NCI-H128 (cell line): ENCODE results near the gene HCRT.
"Not testable (repeated sequence)": the region's sequence is repeated elsewhere in the genome, so short reads cannot be mapped to it uniquely, and the experiment has no call there.

ENCODE experiments used
- DNase-seq: peaks from one replicate; lab custom pipeline; 2025; ENCODE audit not compliant: unreplicated experiment; lab: John Stamatoyannopoulos, UW

The HCRT gene

GRCh38 chr17:42184713-42185620 lies at the start of gene HCRT:
TSS of gene HCRT (minus strand) at chr17:42185452. CDS start at chr17:42185365, 87 bp downstream.
- no peak for DNase-seq

GRCh38 chr17:42233994-42234393 lies 48.7 kb upstream of the HCRT start:
- no peak for DNase-seq

DNA sequence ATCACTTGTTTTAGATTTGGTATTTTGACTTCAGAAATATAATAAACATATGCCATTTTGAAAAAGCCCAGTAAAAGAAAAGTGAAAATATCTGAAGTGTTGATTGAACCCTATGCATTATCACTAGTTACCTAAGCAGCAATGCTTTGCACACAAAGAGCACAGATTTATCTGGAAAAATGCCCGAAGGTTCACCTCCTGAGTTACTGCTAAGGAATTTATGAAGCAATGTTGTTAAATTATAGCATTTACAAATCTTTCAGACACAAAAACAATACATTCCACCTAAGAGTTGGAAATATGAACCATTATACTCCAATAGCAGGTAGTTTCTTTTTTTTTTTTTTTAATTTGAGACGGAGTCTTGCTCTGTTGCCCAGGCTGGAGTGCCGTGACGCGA lies 47.9 kb upstream of the HCRT start:
- DNase-seq, result no peak

DNA sequence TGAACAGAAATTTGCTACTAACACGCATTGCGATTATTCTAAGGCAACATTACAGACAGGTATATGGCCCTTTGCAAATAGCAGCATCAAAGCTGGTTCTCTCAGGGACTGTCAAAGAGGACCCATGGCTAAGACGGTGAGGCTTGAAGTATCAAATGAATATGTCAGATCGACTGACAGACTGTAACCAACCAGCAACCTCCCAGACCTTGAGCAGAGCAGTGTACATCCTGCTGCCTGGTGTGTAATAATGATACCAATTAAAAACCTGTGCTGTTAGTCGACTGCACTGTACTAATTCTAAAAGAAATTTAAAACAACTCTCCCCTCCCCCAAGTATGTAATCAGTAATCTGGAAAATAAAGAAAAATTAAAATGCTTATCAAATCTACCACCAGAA lies 45.0 kb upstream of the HCRT start:
- DNase-seq, result no peak

DNA sequence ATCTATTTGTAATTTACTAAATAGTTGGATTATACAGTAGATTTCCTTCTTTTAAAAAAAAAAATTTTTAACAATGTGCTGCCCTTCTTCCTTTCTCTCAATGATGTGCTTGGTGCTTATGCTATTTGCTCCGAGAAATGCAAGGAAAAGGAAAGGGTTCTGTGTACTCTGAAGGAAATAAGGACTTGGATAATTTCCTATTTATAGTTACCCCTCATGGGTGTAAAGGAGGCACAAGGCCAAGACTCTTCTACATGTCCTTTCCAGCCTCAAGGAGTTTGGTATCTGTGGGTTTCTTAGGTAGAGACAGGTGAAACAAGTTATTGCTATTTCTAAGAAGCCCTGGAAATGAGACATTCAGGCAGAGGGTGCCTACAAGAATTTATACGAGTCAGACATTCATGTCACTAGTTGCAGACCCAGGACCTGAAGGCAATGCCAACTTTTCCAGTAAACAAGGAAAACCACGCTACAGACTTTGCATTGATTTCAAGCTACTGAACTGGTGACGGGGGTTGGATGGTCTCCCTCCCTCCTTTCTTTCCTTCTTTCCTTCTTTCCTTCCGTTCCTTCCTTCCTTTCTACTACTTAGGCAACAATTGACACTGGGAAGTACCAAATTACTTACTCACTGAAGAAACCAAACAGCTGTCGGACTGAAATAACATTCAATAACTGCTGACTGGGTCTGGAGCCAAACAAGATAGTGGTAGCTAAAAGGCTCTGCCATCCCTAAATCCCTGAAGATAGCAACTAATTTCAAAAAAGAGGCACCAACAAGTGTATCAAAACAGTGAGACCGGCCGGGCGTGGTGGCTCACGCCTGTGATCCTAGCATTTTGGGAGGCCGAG lies 42.8 kb upstream of the HCRT start:
- DNase-seq, result no peak

DNA sequence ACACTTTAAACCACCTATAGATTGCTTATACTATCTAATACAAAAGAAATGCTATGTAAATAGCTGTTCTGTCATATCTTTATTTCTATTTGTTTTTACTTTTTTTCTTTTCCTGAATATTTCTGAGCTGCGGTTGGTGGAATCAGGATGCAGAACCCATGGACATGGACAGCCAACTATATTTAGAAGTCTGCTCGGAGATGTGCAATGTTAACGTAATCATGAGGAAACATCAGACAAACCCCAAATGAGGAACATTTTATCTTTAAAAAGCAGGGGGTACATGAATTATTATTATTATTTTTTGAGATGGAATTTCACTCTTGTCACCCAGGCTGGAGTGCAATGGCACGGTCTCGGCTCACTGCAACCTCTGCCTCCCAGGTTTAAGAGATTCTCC lies 40.4 kb upstream of the HCRT start:
- no peak for DNase-seq

GRCh38 chr17:42224651-42225050 lies 39.4 kb upstream of the HCRT start:
- DNase-seq, result no peak

GRCh38 chr17:42221886-42222745 lies 36.9 kb upstream of the HCRT start:
- DNase-seq, result no peak

DNA sequence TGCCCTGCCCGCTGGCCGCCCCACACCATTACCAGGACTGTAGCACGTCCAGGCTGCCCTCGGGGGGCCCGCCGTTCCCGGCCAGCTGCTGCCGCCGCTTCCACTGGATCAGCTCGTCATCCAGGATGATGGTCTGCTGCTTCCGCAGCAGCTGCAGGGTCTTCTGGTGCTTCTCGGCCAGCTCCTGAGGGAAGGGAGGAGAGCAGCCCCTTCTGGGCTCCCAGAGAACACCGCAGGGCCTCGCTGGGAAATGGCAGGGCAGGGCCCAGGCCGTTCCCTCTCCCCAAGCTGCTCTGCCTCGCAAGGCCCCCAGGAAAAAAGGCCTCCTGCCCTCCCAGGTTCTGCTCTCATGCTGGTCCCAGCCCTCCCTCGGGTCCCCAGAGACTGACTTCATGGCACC lies 34.0 kb upstream of the HCRT start:
- DNase-seq, result not testable (repeated sequence)

- no peak for DNase-seq
Observed at GRCh38 chr17:42214156-42214555, 28.9 kb upstream of the HCRT start.

DNA sequence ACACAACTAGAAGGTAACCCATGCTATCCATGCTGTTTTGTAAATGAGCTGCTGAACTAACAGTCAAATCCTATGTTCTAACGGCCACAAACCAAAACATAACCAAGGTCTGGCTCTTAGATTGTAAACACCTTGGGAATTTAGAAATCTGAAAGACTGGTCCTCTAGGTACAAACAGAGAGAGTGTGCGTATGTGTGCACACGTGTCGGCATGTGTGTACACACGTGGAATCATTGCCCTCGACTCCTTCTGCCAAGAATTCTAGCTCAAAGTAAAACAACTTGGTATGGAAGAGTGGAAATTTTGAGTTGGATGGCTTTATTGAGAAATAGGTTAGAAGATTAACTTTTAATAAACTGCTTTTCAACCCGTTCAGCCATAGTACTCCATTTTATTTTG lies 27.1 kb upstream of the HCRT start:
- DNase-seq, result no peak

- DNase-seq, result not testable (repeated sequence)
Observed at GRCh38 chr17:42211921-42212341, 26.7 kb upstream of the HCRT start.

- DNase-seq, result no peak
Observed at GRCh38 chr17:42210046-42210445, 24.8 kb upstream of the HCRT start.

- DNase-seq, result not testable (repeated sequence)
Observed at GRCh38 chr17:42206153-42206612, 20.9 kb upstream of the HCRT start.

DNA sequence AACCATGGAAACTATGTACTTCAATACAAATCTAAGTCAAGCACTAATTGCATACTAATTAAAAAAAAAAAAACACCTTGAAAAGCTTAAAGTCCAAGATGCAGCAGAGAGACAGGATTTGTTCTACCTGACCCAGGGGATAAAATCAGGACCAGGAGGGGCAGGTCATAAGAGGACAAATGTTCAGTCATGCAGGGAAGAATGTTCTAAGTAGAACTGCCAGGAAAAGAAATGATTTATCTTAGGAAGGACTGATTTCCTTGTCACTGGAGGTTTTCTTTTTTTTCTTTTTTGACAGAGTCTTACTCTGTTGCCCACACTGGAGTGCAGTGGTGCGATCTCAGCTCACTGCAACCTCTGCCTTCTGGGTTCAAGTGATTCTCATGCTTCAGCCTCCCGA lies 18.1 kb upstream of the HCRT start:
- no peak for DNase-seq

- no peak for DNase-seq
Observed at GRCh38 chr17:42202696-42203095, 17.4 kb upstream of the HCRT start.

- DNase-seq, result no peak
Observed at GRCh38 chr17:42202159-42202558, 16.9 kb upstream of the HCRT start.

DNA sequence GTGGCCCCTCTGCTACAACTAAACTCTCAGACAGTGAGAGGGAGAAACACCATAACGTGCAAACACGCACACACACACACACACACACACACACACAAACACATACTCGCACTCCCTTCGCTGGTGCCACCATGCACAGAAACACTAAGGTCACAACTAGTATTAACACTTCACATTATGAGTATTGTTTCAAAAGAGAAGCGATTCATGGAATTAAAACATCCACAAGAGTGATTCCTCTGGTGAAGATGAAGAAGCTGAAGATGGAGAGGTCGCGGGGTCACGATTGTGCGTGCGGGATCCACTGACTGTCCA lies 16.2 kb upstream of the HCRT start:
- no peak for DNase-seq

DNA sequence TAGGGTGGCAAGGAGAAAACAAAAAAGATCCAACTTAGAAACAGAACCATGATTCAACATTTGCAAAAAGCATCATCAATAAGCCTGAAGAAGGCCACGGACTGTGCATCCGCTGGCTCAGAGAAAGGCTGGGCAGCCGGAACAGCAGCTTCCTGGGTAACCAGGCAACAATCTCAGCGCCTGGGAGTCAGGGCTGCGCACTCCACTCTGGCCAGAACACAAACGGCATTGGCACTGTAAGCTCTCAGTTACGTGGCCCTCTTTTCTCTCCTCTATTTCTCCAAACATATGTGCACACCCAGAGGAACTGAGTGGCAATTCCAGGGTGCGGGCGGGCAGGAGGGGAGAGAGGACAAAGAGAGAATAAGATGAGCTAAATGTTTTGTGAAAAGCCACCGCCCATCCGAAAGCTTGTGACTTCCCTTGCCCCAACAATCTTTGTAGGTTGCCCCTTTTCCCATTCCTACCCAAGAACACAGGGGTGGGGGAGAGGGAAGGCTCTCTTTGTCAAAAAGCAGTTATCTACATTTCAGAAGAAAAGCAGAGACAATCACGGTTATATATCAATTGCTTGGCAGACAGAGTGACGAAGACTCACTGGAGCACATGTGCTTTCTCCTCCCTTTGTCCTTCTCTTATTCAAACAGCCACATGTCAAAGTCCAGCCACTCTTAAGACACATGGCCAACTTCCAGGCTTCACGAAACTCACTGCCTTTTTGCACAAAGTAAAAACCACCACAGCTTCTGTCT lies 15.6 kb upstream of the HCRT start:
- no peak for DNase-seq

GRCh38 chr17:42199416-42200011 lies 14.3 kb upstream of the HCRT start:
- no peak for DNase-seq
